DMS79 treated with DMSO at 0.1 percent for 48 hours (cell line): ENCODE results near the gene SERPINA3.
"Not testable (repeated sequence)": the region's sequence is repeated elsewhere in the genome, so short reads cannot be mapped to it uniquely, and the experiment has no call there.

Experiments
- DNase-seq: peaks from one replicate; lab custom pipeline; 2025; lab: John Stamatoyannopoulos, UW

Gene SERPINA3

DNA sequence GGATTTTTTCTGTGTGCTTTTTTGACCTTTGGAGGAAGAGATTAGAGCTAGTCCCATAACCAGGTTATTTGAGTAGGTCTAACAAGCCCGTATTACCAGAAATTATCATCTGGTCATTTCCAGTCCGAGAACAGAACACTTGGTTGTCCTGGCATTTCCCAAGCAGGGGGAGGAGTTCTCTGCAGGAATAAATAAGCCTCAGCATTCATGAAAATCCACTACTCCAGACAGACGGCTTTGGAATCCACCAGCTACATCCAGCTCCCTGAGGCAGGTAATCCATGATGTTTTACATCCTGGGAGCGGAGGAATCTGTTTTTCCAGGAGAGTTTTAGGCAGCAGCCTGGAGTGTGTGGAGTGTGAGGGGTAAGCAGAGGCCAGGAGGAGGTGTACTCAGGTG lies at the start of gene SERPINA3:
SERPINA3 (plus strand) TSS at position 218 of the 400 bp plus-strand sequence. CDS start 2,051 bp downstream, outside the sequence.
- no peak for DNase-seq

DNA sequence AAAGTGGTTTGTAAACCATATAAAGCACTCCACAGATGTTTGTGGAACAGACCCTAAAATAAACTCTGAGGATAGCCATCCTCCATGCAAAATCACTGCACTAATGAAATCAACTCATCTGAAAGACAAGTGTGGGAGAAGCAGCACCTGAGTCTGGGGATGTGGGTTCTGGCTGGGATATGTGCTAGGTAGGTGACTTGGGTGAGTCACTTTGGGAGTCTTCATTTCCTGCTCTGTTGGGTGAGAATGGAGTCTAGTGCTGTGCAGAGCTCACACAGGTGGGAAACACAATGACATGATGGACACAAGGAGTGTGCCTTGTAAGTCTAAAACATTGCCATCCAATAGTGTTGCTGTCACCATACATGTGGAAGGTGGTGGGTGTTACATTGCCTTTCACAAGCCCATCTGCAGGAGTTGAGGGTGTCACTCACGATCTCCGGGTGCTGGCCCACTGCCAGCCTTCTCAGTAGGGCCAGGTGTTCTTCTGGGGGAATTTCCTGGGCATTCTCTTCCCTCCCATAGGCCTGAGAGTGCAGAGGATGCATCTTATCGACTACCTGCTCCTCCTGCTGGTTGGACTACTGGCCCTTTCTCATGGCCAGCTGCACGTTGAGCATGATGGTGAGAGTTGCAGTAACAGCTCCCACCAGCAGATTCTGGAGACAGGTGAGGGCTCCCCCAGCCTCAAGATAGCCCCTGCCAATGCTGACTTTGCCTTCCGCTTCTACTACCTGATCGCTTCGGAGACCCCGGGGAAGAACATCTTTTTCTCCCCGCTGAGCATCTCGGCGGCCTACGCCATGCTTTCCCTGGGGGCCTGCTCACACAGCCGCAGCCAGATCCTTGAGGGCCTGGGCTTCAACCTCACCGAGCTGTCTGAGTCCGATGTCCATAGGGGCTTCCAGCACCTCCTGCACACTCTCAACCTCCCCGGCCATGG lies 49.0 kb upstream of the SERPINA3 start:
- DNase-seq, result no peak

DNA sequence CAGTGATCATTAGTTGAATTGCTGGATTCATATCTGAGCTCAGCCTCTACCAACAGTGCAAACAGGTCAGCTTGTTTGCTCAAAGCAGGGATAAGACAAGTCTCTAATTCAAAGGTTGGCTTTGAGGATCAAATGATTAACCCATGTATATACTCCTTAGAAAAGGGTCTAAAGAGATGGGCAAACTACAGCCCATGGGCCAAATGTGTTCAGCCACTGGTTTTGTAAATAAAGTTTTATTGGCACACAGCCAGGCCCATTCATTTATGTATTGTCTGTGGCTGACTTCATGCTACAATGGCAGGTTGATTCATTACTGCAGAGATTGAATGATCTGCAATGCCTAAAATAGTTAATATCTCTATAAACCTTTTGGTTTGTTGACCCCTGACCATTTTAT lies 47.8 kb upstream of the SERPINA3 start:
- DNase-seq, result no peak

DNA sequence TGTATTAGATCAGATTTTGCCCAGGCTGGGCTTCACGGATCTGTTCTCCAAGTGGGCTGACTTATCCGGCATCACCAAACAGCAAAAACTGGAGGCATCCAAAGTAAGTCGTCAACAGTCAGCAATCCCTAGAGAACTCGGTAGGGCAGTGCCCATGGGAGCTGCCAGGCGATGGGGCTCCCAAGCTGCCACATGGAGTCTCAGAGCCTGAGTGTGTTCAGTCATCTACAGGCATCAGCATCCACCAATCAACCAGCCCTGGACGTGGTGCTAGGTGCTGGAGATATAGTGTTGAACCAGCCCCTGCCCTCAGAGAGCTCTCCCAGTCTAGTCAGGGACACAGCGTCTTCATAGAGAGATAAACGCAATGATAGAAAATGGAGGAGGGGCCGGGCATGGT lies 44.0 kb upstream of the SERPINA3 start:
- no peak for DNase-seq

DNA sequence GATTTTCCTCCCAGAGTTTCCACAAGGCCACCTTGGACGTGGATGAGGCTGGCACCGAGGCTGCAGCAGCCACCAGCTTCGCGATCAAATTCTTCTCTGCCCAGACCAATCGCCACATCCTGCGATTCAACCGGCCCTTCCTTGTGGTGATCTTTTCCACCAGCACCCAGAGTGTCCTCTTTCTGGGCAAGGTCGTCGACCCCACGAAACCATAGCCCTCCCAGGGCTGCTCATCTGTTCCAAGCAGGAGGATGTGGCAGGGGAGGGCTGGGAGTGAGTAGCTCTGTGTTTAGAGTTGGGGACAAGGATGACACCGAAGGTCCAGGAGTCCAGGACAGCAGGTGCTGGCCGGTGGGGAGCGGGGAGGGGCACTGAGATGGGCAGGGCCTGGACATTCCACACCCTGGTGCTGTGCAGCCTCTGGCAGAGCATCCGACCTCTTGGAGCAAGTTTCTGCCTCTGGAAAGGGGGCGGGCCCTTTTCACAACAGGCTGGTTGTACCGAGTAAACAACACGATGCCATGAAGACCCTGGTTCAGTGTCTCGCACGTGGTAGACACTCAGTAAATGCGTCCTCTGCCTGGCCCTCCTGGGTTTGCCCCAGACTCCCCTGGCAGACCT lies 42.7 kb upstream of the SERPINA3 start:
- no peak for DNase-seq

DNA sequence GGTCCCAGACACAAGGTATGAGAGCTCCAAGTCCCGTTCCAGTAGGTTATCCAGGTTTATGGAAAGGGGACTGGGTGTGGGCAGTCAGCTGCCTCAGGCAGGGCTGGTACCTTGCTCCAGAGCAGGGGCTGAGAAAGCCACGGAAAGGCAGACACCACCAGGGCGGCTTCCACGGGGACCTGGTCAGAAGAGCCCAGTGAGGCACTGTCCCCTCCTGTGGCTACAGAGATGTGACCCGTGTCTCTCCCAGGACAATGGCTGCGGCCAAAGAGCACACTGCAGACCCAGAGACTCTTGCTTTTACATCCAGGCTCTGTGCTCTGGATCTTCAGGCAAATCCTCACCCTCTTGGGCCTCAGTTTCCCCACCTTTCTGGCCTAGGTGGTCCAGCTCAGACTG lies 42.2 kb upstream of the SERPINA3 start:
- no peak for DNase-seq

DNA sequence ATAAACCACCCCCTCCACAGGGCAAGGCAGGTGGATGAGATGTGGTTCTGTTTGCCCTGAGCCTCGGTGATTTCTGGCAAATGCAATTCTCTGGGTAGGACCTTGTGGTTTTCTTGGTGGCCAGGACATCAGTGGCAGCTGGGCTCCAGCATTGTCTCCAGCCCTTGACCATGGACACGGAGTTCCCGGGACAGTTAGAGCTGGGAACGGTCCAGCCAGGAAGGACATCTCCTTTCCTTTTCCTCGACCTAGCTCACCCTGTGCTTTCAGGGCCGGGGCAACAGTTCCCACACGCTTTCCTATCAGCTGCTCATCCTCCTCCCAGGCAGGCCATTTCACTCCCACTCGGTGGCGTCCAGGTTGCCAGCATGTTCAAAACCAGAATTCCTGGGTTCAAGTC lies 41.8 kb upstream of the SERPINA3 start:
- no peak for DNase-seq

DNA sequence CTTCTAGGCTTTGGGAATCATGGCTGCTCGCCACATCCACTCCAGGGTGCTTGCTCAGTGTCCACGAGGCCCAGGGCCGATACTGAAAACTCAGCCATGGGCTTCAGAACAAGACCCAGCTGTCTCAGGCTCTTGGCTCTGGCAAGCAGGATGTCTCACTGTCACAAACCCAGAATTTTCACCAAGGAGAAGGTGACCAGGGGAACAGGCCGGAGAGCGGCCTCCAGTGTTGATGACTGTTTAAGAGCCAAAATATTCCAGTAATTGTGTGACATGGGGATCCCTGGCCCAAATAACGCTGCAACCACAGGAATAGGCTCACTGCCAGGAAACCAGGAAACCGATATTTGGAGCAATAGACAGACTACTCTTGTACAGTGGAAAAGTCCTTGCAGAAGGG lies 40.8 kb upstream of the SERPINA3 start:
- no peak for DNase-seq

DNA sequence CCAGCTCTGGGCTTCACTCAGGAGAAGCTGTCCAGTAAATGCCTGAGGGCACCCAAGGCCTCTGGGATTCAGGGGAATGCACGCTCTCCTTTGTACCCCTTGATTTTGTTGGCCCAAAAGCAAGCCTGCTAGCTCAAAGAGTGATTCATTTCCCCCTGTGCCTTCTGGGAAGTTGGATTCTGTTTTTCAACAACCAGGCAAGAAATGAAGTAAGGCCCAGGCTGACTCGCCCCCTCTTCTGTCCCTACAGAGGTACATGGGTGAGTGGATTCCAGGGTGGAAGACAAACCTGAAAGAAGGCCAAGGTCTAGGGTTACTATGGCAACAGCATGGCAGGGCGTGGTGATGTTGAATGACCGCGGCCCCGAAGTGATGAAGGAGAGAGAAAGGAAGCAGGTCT lies 40.2 kb upstream of the SERPINA3 start:
- no peak for DNase-seq

DNA sequence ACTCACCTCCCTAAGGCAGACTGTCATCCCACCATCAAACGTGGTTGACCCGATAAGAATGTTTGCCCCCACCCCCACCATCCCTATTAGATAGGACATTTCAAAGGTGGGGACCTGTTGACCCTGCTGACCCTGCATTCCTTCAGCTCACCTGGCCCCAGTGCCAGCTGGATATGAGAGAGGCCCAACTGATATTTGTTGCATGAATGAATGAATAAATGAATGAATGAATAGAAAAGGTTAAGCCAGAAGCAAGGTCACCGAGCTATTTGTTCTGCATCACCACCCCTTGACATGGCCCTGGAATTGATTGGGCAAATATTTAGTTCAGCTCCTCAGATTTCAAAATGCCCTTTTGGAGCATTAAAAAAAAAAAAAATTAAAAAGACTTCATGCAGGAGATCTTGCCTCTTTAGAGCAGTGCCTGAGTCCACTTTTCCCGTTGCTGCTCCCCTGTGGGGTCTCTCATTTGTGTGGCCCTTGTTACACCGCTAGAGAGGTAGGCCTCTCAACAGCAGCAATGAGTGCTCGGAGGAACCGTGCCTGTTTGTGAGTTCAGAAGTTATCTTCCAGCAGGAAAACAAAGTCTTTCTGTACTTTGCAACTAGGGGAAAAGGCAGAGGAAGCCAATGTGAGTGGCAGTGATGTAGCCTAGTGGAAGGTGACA lies 39.4 kb upstream of the SERPINA3 start:
- DNase-seq, result no peak

DNA sequence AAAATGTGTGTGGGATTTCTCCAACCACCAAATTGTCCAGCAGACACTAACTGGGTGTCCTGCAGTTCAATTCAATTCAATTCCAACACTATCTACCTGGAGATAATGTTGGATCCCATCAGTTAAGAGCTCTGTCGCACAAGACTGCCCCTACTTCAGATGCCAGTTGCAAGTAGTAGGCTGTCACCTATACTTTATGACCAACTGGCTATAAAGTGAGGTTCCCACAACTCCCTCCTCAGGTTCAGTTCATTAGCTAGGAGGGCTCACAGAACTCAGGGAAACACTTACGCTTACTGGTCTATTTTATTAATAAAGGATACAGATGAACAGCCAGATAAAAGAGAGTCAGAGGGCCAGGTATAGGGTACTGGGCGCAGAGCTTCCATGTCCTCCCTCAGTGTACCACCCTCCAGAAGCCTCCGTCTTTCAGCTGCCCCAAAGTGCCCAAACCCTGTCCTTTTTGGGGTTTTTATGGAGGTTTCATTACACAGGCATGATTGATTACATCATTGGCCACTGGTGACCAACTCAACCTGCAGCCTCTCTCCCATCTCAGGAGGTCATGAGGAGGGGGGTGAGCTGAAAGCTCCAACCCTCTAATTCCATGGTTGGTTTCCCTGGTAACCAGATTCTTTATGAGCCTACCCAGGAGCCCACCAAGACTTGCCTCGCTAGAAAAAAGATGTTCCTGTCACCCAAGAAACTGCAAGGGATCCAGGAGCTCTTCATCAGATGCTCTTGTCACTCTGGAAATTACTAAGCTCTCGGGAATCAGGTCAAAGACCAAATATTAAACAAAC lies 38.5 kb upstream of the SERPINA3 start:
- DNase-seq, result no peak

DNA sequence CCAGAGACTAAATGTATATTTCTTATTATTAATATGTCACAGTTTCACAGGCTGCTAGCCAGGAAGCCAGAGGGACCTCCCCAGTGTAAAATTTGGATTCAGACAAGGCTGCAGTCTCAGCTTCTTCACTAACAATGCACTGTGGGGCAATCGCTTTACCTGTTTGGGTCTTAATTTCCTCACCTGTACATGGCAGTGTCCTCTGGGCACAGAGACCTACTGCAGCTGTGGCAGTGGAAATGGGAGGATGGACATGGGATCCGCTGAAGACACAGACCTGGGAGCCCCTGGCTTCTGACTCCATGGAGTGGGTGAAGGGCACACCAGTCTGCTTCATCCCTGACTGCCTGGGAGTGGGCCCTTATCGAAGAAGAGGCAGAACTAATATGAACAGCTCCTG lies 37.9 kb upstream of the SERPINA3 start:
- no peak for DNase-seq

DNA sequence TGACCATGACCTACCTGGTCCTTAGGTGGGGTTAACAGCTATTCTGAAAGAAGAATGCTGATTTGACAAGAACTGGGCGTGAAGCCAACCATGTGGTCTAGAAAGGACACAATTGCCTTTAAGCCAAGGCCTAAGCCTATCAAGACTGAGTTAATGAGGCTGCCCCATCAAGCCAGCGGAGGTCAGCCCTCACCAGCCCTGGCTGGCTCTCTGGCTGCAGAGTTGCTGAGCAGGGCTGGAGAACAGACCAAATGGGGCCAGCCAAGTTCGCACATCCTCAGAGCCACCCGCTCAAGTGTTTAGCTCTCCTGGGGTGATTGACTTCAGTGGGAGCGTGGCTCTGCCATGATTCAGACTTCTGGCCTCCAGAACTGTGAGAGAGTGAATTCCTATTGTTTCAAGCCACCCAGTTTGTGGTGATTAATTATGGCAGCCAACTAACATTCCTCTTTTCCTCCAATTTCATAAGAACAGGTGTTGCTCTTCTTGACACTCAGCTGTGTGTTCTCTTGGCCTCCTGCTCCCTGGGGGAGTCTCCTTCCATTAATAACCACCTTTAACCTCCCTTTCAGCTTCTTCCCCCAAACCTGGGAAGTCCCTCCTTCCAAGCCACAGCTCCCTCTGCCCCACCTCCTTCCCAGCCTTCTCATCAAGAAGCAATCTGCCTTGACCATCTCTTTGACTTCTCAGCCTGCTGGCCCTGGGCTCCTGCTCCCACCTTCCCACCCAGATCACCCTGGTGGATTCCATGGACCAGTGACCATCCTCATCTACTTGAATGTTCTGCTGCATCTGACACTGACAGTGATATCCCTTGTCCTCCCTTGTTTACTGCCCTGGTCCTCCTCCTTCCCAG lies 36.2 kb upstream of the SERPINA3 start:
- no peak for DNase-seq

DNA sequence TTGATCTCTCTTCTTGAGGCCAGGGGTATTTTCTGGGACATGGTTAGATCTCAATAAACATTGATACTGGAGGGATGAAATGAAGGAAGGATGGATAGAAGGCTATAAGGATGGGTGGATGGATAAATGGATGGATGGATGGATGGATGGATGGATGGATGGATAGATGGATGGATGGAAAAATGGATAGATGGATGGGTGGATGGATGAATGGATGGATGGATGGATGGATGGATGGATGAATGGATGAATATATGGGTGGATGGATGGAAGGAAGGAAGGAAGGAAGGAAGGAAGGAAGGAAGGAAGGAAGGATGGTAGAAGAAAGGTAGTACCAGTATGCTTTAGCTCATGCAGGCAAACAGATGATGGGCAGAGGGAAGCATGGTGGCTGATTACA lies 34.7 kb upstream of the SERPINA3 start:
- DNase-seq, result not testable (repeated sequence)

DNA sequence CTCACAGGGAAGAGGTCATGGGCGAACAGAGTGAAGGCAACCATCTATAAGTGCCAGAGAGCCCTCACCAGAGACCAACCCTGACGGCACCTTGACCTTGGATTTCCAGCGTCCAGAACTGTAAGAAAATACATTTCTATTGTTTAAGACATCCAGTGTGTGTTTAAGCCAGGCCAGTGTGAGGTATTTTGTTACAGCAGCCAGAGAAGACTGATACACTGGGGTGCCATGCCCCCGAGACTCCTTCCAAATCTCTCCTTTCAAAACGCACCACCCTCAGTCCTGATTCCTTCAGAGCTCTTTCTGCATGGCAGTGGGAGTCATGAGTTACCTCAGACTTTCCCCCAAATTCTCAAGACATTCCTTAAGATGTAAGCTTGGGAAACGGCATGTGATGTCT lies 33.5 kb upstream of the SERPINA3 start:
- no peak for DNase-seq

DNA sequence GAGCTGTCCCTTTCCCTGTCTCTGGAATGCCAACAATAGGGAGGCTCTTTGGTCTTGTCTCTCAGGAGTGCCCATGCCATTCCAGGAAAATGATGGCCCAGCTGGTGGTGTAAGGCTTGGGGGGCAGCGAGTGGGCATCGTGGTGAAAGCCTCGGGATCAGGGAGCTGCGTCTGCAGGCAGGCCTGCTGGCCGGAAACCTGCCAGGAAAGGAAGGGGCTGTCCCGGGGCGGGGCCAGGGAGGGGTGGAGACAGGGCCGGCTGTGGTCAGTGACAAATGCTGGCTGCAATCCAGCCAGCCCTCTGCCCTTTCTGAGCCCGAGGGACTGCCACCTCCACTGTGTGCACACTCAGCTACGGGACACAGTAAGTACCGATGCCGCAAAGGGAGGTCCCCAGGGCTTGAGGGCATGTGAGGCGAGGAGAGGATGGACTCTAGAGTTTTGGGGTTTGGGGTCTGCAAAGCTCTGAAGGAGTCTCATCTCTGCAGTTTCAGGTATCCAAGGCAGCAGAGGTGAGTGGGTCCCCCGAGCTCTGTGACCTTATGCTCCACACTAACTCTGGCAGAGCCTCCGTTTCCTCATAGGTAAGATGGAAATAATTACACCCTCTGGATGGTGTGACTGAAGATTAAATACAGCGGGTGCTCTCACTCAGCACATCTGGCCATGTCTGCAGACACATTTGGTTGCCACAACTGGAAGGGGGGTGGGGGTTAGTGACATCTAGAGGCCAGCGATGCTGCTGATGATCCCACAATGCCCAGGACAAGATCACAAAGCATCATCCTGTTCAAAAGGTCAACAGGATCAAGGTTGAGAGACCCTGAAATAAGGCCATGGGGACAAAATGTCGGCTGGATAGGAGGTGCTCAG lies 30.8 kb upstream of the SERPINA3 start, which contains the start of gene SERPINA5:
SERPINA5 (plus strand) TSS at position 300 of the 873 bp plus-strand sequence. CDS start 5,937 bp downstream, outside the sequence.
- DNase-seq, result no peak

DNA sequence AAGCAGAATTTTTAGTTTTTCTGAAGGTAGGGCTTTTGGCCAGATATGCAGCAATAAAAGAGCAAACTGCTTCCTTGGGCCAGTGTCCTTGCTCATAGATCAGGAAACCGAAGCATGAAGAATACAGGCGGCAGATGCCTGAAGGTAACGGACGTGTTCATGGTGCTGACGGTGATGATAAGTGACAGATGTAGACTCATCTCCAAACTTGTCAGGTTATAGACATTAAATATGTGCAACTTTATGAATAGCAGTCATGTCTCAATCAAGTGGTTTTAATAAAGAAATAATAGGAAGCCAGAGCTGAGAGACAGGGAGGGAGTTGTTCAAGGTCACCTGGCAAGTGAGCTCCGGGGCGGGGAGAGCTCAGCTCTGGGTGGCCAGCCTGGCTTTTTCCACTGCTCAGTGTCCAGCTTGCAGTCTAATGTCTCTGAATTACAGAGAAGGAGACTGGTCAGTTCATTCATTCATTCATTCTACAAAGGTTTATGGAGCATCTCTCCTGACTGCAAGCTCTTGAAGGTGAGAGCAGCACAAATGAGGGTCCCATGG lies 29.9 kb upstream of the SERPINA3 start:
- DNase-seq, result no peak

DNA sequence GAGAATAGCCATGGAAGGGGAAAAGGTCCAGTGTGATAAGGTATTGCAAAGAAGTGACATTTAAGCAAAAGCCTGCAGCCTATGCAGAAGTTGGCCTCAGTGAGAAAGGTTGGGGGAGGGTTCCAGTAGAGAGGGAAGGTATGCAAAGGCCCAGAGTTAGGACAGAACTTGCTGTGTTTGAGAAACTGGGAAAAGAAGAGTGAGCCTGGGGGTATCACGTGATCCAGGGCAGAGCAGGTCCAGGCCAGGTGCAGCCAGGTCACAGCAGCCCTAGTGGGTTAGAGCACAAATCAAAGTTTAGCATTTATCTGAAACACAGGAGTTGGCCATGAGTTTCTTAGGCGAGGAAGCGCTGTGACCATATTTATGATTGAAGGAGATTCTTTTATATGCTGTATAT lies 29.3 kb upstream of the SERPINA3 start:
- no peak for DNase-seq

DNA sequence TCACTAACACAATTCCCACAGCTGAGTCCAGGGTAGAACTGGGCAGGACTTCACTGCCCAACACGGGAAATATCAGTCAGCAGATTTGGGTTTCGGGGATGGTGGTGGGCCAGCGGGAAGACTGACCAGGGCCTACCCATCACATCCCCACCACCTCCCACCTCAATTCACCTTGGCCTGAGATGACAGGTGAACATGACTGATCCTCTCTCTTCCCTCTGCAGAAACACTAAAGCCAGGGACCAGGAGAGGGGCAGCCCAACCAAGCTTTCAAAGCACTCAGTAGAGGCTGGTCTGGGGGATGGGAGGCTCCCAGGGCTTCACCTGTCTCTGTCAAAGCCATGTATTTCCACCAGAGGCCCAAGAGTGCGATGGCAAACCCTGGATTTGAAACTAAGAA lies 28.6 kb upstream of the SERPINA3 start:
- DNase-seq, result no peak
